Endometrium (tissue), 2 donors: Measurements from ENCODE around the gene RRP15.

Experiments
- FAIRE-seq: peaks from 2 replicates; lab custom pipeline; 2012; peaks lifted over from hg19 to GRCh38; lab: Jason Lieb, UNC
- donor health status: control.
- donor health status: control.

RRP15 gene

DNA sequence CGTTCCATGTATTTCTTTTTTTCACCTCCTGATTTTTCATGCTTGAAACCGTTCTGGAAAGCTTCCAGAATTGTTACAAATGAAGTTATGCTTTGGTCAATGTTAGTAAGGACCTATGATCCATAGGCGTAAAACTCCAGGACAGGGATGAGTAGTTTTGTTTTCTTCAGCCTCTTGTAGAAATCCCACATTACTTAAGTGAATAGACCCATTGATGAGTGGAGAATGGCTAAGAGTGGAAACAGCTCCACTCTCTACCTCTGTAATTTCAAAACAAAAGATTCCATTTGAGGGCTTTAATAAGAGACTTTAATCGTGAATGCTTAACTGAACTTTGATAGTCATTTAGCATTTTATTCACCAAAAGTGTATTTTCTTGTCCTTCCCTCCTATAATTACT is 57.0 kb downstream of the RRP15 start:
- no peak for FAIRE-seq

DNA sequence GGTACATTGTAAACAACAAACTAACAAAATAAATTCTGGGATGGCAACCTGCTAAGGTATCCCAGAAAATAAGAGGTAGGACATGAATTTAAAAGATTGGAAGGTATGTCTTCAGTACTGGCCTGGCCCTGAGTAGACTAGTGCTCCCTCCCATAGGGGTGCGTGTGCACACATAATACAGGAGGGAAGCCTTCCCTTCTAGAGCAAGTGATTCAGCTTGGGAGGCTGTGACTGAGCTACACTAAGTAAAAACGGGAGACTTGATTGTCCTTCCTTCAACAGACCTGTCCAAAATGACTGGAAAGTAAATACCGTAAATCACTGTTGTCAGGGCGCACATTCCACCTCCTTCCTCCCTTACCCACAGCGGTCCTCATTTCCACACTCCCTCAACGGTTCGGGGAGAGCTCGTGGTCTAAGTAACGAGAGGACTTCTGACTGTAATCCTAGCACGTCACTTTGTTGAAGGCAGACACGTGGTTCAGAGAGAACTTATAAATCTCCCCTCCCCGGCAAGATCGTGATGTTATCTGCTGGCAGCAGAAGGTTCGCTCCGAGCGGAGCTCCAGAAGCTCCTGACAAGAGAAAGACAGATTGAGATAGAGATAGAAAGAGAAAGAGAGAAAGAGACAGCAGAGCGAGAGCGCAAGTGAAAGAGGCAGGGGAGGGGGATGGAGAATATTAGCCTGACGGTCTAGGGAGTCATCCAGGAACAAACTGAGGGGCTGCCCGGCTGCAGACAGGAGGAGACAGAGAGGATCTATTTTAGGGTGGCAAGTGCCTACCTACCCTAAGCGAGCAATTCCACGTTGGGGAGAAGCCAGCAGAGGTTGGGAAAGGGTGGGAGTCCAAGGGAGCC is 60.0 kb downstream of the RRP15 start, which contains the start of gene TGFB2:
TSS of gene TGFB2 (plus strand) at position 523 of the 859 bp plus-strand sequence. CDS start 1,366 bp downstream, outside the sequence.
- no peak for FAIRE-seq

DNA sequence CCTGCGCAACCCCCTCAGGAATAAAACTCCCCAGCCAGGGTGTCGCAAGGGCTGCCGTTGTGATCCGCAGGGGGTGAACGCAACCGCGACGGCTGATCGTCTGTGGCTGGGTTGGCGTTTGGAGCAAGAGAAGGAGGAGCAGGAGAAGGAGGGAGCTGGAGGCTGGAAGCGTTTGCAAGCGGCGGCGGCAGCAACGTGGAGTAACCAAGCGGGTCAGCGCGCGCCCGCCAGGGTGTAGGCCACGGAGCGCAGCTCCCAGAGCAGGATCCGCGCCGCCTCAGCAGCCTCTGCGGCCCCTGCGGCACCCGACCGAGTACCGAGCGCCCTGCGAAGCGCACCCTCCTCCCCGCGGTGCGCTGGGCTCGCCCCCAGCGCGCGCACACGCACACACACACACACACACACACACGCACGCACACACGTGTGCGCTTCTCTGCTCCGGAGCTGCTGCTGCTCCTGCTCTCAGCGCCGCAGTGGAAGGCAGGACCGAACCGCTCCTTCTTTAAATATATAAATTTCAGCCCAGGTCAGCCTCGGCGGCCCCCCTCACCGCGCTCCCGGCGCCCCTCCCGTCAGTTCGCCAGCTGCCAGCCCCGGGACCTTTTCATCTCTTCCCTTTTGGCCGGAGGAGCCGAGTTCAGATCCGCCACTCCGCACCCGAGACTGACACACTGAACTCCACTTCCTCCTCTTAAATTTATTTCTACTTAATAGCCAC is 60.7 kb downstream of the RRP15 start:
- FAIRE-seq = no peak

DNA sequence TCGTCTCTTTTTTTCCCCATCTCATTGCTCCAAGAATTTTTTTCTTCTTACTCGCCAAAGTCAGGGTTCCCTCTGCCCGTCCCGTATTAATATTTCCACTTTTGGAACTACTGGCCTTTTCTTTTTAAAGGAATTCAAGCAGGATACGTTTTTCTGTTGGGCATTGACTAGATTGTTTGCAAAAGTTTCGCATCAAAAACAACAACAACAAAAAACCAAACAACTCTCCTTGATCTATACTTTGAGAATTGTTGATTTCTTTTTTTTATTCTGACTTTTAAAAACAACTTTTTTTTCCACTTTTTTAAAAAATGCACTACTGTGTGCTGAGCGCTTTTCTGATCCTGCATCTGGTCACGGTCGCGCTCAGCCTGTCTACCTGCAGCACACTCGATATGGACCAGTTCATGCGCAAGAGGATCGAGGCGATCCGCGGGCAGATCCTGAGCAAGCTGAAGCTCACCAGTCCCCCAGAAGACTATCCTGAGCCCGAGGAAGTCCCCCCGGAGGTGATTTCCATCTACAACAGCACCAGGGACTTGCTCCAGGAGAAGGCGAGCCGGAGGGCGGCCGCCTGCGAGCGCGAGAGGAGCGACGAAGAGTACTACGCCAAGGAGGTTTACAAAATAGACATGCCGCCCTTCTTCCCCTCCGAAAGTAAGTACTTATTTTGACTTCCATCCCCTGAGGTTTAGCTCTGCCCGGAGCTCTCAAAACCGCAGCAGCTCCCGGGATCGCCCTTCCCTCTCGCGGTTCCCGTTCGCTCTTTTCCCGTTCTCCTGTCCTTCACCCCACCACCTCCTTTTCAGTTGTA is 61.5 kb downstream of the RRP15 start:
- FAIRE-seq = no peak

DNA sequence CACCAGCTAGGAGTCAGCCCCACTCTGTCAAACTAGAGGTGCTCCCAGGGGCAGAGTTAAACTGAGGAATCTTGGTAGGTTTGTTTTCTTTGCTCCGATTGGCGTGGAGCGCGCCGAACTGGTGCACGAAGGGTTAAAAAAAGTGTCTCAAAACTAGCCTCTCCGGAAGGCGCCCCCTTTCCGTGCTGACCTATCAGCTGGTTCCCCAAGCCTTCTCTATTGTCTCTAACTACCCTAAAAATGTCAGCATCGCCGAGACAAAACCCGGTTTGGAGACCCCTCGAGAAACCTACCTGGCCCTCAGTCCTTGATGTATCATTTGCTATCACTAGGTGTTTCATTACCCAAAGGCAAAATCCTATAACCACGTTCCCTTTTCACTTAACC is 62.2 kb downstream of the RRP15 start:
- no peak for FAIRE-seq

DNA sequence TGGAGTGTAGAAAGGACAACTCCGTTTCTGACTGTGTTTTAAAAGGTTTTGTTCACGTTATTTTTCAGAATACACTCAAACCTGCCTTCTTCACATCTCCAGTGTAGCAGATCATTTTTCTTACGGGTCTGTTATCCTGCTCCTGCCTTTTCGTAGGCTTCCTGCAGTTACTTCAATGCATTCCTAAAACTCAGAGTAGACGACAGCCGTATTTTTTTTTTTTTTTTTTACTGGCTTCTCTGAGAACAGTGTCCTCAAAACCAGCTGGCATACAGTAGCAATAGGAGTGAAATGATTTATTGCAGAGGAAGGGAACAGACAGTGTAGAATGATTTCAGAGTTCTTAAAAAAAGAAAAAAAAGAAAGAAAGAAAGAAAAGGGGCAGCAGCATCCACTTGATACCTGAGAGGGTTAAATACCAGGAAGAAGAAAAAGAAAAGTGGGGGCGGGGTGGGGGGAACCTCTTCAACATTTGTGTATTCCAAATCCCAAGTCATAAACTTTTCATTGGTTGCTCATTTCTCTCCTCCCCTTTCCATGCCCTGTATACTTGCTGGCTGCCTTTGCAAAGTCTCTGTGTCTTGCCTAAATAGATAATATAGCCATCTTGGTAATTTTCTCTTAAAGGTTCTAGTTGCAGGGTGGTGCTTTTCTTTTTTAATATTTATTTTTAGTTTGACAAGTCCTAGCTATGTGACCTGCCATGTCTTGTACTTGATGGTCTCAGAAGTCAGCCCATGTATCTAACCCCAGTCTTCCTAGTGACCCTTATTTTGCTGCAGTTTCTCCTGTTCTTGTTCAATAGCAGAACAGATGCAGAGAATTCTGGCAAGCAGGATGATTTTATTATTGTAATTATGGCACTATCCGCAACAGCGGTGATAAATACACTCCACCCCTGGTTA is 62.9 kb downstream of the RRP15 start:
- no peak for FAIRE-seq

DNA sequence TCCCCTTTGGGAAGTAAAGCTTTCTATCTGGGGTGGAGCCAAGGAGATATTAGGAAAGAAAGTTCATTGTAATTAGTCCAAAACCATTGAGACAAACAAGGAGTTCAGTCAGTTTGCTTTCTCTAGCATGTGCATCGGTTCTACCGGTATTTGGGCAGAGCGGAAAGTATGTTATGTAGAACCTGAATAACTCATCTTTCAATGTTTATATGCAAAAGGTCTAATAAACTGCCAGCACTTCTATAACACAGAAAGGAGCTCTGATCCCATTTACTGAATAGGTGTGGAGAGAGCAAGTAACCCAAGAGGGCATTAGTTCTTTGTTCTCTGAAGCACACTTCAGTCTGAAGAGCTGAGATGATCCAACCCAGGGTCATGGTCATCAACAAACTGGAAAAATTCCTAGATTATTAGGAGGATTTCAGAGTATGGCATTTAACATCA is 63.6 kb downstream of the RRP15 start:
- no peak for FAIRE-seq

DNA sequence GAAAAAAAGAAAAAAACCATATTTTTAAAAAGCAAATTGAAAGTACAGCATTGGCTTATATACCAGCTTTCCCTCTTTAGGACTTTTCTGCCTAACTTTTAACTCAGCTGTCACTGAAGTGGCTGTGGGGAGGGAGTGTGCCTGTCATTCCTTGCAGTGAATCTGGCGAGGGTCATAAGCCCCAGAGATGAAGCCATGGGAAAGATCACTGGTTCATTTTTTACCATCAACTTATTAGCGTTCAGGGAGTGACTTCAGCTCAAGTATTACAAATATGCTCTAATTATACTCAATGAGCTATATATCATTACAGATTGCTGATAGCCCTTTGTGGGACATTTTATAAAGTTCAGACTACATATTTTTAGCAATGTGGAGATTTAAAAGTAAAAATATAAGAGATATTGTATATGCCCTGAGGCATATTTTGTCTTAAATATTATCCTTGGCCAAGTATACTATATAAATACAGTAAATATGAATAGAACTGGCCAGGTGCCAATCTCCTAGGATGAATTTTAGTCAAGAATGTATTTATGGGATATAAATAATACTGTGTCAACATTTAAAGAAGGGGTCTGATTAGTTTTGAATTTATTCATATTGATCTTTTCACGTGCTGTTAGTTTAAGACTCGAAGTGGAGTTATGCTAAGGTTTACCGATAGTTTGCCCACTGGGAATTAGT is 64.4 kb downstream of the RRP15 start:
- no peak for FAIRE-seq

DNA sequence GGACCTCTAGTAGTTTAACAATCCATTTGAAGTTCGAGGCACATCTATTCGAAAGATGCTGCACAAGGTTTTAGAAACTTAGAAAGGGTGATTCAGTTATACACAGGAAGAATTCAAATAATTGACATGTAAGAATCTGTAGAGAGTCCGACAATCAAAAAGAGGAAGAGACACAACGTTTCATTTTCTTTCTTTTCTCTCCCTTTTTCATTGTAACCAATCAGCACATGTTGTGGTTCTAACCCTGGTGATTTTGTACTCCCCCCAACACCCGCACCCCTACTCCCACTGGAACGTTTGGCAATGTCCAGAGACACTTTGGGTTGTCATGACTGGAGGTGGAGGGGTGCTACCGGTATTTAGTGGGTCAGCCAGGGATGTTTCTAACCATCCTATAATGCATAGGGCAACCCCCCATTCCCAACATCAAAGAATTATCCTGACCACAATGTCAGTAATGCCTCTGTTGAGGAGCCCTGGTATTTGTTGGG is 65.0 kb downstream of the RRP15 start:
- no peak for FAIRE-seq

DNA sequence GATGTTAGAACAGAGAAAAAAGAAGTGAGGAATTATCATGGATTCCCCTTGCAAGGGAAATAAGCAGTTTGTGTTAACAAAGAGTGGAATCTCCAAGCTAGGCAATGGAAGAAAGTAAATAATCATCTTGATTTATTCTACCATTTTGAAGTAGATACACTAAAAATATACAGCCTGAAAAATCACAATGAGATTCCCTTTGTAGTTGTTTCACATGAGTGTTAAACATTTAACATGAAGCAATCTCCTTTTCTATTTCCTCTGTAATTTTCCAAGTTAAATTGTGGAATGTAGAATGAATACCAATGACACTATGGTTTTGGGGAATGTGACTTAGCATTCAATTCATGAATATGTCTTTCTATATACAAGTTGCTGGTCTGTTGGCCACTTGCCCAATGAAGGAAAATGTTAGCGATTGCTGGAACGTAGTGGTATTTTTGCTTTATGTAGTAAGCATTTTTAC is 65.7 kb downstream of the RRP15 start:
- no peak for FAIRE-seq

DNA sequence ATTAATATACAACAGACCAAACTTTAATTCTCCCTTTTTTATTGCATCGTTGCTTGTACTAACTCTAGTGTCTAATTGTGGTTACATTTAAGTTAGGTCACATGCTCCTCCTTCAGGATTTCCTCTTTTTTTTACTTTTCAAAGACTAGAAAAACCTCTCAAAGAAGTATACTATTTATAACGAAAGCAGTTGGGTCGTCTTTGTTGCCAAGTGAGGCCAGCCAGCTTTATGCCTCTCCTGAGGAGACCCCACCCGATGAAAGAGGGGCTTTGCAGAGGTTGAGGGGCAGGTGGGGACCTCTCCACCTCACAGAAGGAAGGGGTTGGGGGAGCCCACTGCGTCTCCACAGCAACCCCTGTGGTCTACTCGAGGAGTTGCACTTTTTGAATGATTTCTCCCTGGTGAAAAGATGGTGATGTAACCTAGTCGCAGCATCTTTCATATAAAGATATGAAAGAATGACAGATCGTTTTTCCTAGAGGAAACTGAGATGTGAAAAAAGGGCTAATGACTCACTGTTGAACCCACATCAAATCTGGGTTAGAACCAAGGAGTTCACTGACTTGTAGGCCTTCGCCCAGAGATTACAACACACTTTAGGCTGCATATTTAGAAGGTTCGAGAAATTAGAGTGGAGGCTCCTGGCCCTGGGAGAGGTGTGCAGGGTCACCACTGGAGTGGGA is 66.4 kb downstream of the RRP15 start:
- FAIRE-seq = no peak

DNA sequence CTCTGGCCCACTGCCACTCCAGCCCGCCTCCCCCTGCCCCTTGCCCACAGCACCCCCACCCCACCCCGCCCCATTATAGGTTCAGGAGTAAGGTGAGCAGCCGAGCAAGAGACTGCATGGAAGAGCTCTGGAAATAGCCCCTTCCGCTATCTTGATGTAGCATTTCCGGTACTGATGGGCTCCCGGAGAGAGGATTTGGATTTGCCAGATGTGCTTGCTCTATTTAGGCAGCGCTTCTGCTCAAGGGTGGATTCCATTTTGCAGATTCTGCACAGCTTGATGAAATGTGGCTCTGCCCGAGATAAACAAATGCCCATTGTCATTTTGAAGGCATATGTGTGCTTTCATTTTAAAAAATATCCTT is 67.0 kb downstream of the RRP15 start:
- FAIRE-seq = no peak

DNA sequence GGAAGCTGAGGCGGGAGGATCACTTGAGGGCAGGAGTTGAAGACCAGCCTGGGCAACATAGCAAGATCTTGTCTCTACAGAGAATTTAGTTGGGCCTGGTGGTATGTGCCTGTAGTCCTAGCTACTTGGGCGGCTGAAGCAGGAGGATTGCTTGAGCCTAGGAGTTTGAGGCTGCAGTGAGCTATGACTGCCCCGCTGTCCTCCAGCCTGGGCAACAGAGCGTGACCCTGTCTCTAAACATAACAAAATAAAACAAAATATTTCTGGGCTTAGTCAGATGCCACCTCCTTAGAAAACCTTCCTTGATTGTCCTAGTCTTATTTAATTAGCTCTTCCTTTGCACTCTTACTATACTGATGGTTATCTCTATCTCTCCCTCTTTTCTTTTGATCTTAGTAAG is 68.6 kb downstream of the RRP15 start:
- no peak for FAIRE-seq

DNA sequence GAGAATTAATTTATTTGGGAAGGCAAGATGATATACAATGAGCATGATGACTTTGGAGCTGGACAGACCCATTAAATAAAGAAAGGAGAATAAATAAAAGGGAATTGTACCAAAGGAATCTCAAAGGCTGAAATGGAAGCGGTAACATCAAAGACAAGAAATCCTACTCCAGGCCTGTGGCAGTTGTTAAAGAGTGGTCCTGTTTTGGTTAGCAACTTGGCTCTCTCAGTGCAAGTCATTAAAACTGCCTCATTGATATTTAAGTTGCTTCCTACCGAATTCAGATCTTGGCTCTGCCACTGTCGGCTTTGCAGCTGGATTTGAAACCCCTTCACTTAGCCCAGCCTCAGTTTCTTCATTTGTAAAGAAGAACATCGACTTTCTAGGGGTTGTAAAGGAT is 70.2 kb downstream of the RRP15 start:
- no peak for FAIRE-seq

DNA sequence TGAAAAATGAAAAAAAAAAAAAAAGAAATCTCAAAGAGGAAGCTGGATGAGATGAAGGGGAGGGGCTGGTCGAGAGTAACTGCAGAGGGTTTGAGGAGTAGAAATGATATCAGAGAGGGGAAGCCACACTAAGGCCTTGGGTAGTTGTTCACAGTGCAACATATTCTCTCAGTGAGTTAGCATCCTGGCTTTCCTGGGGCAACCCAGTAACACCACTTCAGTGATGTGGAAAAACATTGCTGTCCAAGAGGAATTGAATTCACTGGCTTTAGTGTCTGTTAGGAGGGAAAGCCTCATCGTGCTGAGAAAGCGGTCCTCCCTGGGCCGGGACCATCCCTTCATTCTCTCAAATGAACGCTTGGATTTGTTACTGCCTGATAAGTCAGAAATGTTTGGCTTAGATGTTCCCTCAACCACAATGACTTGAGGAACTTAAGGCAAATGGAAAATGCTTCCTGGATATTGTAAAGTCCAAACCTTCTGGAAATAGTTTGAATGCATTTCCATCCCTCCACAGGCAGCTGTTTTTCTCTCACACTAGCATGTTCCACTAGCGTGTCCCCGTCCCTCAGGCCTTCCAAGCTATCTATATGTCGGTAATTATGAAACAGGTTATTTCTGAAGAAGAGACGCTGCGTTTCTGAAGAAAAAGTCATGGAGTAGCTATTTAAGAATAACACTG is 72.3 kb downstream of the RRP15 start:
- no peak for FAIRE-seq

DNA sequence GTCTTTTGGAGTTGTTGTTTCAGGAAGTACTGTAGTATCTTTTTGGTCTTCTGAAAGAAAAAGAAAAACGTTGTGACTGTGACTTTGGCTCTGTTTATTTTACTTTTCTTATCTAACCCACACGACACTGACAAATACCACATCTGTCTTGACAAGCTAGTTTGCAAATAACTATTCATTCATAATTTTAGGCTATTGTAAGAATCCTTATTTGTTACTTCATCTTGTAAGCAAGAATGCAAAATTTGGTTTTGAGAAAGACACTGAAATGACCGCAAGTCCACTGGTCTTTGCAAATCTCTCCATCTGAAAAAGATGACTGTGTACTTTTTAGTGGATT is 72.8 kb downstream of the RRP15 start:
- no peak for FAIRE-seq

DNA sequence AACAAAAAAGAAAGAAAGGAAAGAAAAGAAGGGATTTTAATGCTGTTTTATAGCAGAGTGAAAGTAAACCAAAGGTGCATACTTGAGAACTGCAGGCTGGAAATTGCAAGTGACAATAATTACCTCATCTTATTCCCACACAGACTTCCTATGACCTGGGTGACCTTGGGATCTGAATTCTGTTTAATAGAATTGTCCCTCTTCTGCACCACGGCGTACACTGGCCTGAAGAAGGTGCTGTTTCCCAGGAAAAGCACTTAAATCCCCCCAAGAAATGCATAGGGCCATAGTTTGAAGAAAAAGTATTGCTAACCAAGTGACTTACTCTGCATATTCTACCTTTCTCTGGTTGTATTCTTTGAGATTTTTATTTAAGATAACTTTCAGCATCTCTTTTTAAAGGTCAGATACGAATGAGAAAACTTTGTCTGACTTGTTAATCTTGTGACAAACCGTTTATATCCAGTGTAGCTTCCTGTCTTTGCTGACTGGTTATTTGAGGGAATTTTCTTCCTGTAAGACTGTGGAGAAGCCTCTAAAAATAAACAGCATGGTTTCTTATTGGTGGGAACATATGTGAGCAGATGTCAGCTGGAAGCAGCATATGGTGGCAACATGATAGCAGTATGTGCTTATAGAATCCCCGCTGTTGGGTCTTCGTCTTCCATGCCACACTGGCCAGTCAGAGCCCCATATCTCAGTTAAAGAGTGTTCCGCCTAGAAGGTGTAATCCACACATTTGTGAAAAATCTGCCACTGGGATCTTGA is 76.4 kb downstream of the RRP15 start:
- FAIRE-seq = no peak

DNA sequence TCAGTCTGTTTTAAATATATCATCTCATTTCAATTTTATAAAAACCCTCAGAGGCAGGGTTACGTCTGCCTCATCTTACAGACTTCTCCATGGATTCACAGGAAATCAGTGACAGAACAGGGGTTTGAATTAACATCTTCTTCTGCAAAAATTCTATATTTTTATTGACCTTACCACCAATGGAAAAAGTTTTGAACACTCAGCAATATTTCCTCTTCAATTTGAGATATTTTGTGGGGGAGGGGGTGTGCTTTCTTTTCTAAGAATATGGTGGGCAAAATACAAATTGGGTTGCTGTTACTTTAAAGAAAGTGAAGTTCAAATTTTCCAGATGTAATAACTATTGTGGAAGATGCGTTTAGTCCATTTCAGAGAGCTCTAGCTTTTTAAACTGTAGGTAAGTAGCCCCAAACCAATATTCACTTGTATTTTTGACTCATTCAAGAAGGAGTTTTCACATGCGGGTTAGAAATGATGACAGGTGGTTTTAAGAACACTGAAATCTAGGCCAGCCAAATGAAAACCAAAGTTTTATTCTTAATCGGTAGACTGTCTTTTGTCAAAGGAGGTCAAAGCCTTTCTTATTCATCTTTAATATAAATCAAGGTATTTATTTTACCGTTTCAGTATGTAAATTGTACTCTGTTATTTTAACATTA is 77.5 kb downstream of the RRP15 start:
- no peak for FAIRE-seq
